Measurements from ENCODE around the gene BOLL. TPM values are rescaled to one million over a fixed set of nuclear protein-coding genes. Genes with fewer than 3 reads are reported as not detected.
"Not testable (repeated sequence)": the region's sequence is repeated elsewhere in the genome, so short reads cannot be mapped to it uniquely, and the experiment has no call there.

Gene BOLL
- total RNA-seq (2021; ENCODE audit: unreplicated experiment) (not detected), Bru-seq, nascent RNA (not detected), BruChase-seq, experiment 1, labeled RNA remaining after a 2-hour chase (not detected), BruChase-seq, experiment 2, labeled RNA remaining after a 6-hour chase (percentile 2 among the genes with signal in this experiment)
- not detected for polyA plus RNA-seq (2012; ENCODE audit: insufficient read length)
- long read RNA-seq = 0 reads

GRCh38 chr2:197784956-197785941, at the start of gene BOLL:
Gene BOLL, minus strand, starts transcription at chr2:197785319. Its CDS starts 3,469 bp downstream, at chr2:197781850.
- CTCF ChIA-PET = no interaction called here
- no TSS peak for BruUV-seq (replicated peaks)
- H3K4me3 ChIP-seq (ENCODE audit: low read depth in 2 of 2, low read length in 2 of 2) = peak within 1 kb of the TSS; percentile 13 to 37; a peak in 3 of 4 replicates
- no peaks in the 10 kb centered on the region for H3K36me3 ChIP-seq (ENCODE audit: control insufficient read depth, insufficient read depth, low read length)
- DNase-seq (ENCODE audit: low read depth, low spot score) (no peak), ATAC-seq (no peak)
- peaks cover 3% of the 10 kb centered on the region; the same call in 1 of the 2 replicates for H3K27me3 ChIP-seq (ENCODE audit: control insufficient read depth, insufficient read depth, low read length)
- TF ChIP-seq SIN3A (IDR thresholded peaks at IDR 0.05; ENCODE audit: borderline replicate concordance, insufficient read depth, low read depth, low read length) (no peak), CTCF (IDR thresholded peaks at IDR 0.05) (no peak), REST (IDR thresholded peaks at IDR 0.05; ENCODE audit: insufficient read depth in 1 of 2, low read depth in 2 of 2, low read length in 1 of 2) (no peak), TCF7L2 (IDR thresholded peaks at IDR 0.05; ENCODE audit: low read depth, low read length) (no peak), POLR2AphosphoS5 (IDR thresholded peaks at IDR 0.05; ENCODE audit: low read depth, low read length) (no peak)
- H3K9me3 ChIP-seq (ENCODE audit: control insufficient read depth, insufficient read depth, low read depth, low read length) = no peaks in the 10 kb centered on the region
- H3K27ac ChIP-seq (ENCODE audit: low read length) = no peak within 1 kb of the TSS
- POLR2A ChIA-PET = no interaction called here
- intact Hi-C loops (cut with micrococcal nuclease; ENCODE audit: unreplicated experiment) = no loop called here
- no peaks in the 10 kb centered on the region for H3K4me1 ChIP-seq (ENCODE audit: control insufficient read depth, insufficient read depth, low read length)
- in situ Hi-C loops (cut with HindIII; ENCODE audit: low pct_unique_long_range_greater_than_20kb, low sequenced_read_pairs) = no loop called here

- BruUV-seq (replicated peaks); H3K4me1 ChIP-seq (ENCODE audit: control insufficient read depth, insufficient read depth, low read length); H3K27ac ChIP-seq (ENCODE audit: low read length); H3K4me3 ChIP-seq (ENCODE audit: low read depth in 2 of 2, low read length in 2 of 2); ATAC-seq; DNase-seq (ENCODE audit: low read depth, low spot score); H3K9me3 ChIP-seq (ENCODE audit: control insufficient read depth, insufficient read depth, low read depth, low read length); POLR2A ChIA-PET; H3K27me3 ChIP-seq (ENCODE audit: control insufficient read depth, insufficient read depth, low read length); H3K36me3 ChIP-seq (ENCODE audit: control insufficient read depth, insufficient read depth, low read length); in situ Hi-C loops (cut with HindIII; ENCODE audit: low pct_unique_long_range_greater_than_20kb, low sequenced_read_pairs); intact Hi-C loops (cut with micrococcal nuclease; ENCODE audit: unreplicated experiment); CTCF ChIA-PET: not testable (repeated sequence)
These were observed 49.7 kb upstream of the BOLL start for GRCh38 chr2:197834771-197835170.
